ENCODE results near the gene JUN.

GRCh38 chr1:58767143-58767542, 16.7 kb downstream of the JUN start:
- TF ChIP-seq CTCF (IDR thresholded peaks at IDR 0.05 in 4 of 5, conservative IDR thresholded peaks at IDR 0.05 in 1 of 5) (no peak), POLR2A (IDR thresholded peaks at IDR 0.05) (no peak)
